Measurements from ENCODE around the gene PMPCA. TPM values are rescaled to one million over a fixed set of nuclear protein-coding genes. Genes with fewer than 3 reads are reported as not detected.

The PMPCA gene
- total RNA-seq, 1 donor from 2014 or later = 61.3 TPM

- Mint-ChIP-seq H3K9me3 (ENCODE audit: unreplicated experiment) (no peaks in the 10 kb centered on the region), H3K4me3 (ENCODE audit: unreplicated experiment) (no peak overlapping the region), H3K27me3 (ENCODE audit: unreplicated experiment) (peaks cover 2% of the 10 kb centered on the region), H3K4me1 (ENCODE audit: unreplicated experiment) (peaks cover 3% of the 10 kb centered on the region), H3K36me3 (ENCODE audit: low read depth, unreplicated experiment) (peaks cover 39% of the 10 kb centered on the region), H3K27ac (ENCODE audit: unreplicated experiment) (no peak overlapping the region)
- no peak for DNase-seq (ENCODE audit: low spot score)
- TF ChIP-seq CTCF (IDR thresholded peaks at IDR 0.05; ENCODE audit: unreplicated experiment) = no peak
These were observed 6.5 kb downstream of the PMPCA start for GRCh38 chr9:136416914-136417313.

DNA sequence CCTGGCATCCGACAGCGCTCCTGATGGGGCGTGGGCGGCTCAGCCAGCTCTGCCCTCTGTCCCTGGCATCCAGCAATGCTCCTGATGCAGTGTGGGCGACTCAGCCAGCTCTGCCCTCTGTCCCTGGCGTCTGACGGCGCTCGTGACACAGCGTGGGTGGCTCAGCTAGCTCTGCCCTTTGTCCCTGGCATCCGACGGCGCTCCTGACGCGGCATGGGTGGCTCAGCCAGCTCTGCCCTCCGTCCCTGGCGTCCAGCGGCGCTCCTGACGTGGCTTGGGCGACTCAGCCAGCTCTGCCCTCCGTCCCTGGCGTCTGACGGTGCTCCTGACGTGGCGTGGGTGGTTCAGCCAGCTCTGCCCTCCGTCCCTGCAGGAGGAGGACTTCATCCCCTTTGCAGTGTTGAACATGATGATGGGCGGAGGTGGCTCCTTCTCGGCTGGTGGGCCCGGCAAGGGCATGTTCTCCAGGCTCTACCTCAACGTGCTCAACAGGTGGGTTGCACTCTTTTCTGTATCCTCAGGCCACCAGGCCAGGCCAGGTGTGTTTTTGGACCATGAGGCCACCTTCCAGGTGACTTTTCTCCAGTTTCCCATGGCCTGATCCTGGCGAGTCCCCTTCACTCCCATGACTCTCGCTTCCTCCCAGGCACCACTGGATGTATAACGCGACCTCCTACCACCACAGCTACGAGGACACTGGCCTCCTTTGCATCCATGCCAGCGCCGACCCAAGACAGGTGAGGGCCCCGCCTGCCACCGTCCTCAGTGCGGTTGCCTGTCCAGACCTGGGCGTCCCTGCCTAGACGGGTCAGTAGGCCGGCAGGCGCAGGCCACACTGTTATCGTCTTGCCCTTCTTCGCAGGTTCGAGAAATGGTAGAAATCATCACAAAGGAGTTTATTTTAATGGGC is 8.0 kb downstream of the PMPCA start:
- no peaks in the 10 kb centered on the region for H3K4me1 Mint-ChIP-seq (ENCODE audit: unreplicated experiment)
- no peaks in the 10 kb centered on the region for H3K9me3 Mint-ChIP-seq (ENCODE audit: unreplicated experiment)
- peaks cover 37% of the 10 kb centered on the region for H3K36me3 Mint-ChIP-seq (ENCODE audit: low read depth, unreplicated experiment)
- no peak for TF ChIP-seq CTCF (IDR thresholded peaks at IDR 0.05; ENCODE audit: unreplicated experiment)
- H3K27me3 Mint-ChIP-seq (ENCODE audit: unreplicated experiment) = peaks cover 2% of the 10 kb centered on the region
- no peak overlapping the region for H3K27ac Mint-ChIP-seq (ENCODE audit: unreplicated experiment)
- peak overlapping the region; percentile 39 for H3K4me3 Mint-ChIP-seq (ENCODE audit: unreplicated experiment)
- no peak for DNase-seq (ENCODE audit: low spot score)

DNA sequence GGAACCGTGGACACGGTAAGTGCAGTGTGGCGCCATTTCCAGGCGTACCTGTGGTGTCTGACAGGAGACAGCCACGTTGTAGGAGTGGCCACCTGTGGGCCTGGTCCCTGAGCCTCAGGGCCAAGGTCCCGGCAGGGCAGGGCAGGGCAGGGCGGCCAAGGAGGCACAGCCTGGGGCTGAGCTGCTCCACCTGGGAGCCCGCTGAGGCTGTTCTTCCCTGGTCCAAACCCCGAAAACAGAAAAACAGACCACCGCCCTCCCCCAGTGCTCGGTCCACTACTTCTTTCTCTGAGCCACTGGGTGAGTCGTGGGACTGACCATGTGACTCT is 8.6 kb downstream of the PMPCA start:
- H3K36me3 Mint-ChIP-seq (ENCODE audit: low read depth, unreplicated experiment) = peaks cover 32% of the 10 kb centered on the region
- H3K4me3 Mint-ChIP-seq (ENCODE audit: unreplicated experiment) = no peak overlapping the region
- H3K27me3 Mint-ChIP-seq (ENCODE audit: unreplicated experiment) = peaks cover 2% of the 10 kb centered on the region
- TF ChIP-seq CTCF (IDR thresholded peaks at IDR 0.05; ENCODE audit: unreplicated experiment) = no peak
- H3K9me3 Mint-ChIP-seq (ENCODE audit: unreplicated experiment) = no peaks in the 10 kb centered on the region
- H3K4me1 Mint-ChIP-seq (ENCODE audit: unreplicated experiment) = no peaks in the 10 kb centered on the region
- no peak overlapping the region for H3K27ac Mint-ChIP-seq (ENCODE audit: unreplicated experiment)
- no peak for DNase-seq (ENCODE audit: low spot score)

- Mint-ChIP-seq H3K27ac (ENCODE audit: unreplicated experiment) (no peak overlapping the region), H3K27me3 (ENCODE audit: unreplicated experiment) (peaks cover under 1% of the 10 kb centered on the region), H3K4me3 (ENCODE audit: unreplicated experiment) (no peak overlapping the region), H3K36me3 (ENCODE audit: low read depth, unreplicated experiment) (peaks cover 22% of the 10 kb centered on the region), H3K4me1 (ENCODE audit: unreplicated experiment) (no peaks in the 10 kb centered on the region), H3K9me3 (ENCODE audit: unreplicated experiment) (no peaks in the 10 kb centered on the region)
- TF ChIP-seq CTCF (IDR thresholded peaks at IDR 0.05; ENCODE audit: unreplicated experiment) = no peak
- no peak for DNase-seq (ENCODE audit: low spot score)
These were observed 11.3 kb downstream of the PMPCA start for GRCh38 chr9:136421791-136422190.

GRCh38 chr9:136422876-136423275 is 12.4 kb downstream of the PMPCA start:
- Mint-ChIP-seq H3K27ac (ENCODE audit: unreplicated experiment) (no peak overlapping the region), H3K27me3 (ENCODE audit: unreplicated experiment) (peaks cover 2% of the 10 kb centered on the region), H3K4me1 (ENCODE audit: unreplicated experiment) (no peaks in the 10 kb centered on the region), H3K36me3 (ENCODE audit: low read depth, unreplicated experiment) (peaks cover 19% of the 10 kb centered on the region), H3K9me3 (ENCODE audit: unreplicated experiment) (no peaks in the 10 kb centered on the region), H3K4me3 (ENCODE audit: unreplicated experiment) (peak overlapping the region; percentile 83)
- no peak for TF ChIP-seq CTCF (IDR thresholded peaks at IDR 0.05; ENCODE audit: unreplicated experiment)
- DNase-seq (ENCODE audit: low spot score) = no peak

Measured in endothelial cell (in vitro differentiated cells).